HepG2 (cell line): Measurements from ENCODE around the gene MN1. TPM values are rescaled to one million over a fixed set of nuclear protein-coding genes. Genes with fewer than 3 reads are reported as not detected.
A peak's percentile ranks its signal among the peaks of the same experiment; 100 is the strongest.

Experiments
- DZIP1 ChIP-seq: sonication (generic); formaldehyde crosslinking; IDR thresholded peaks from 2 replicates; pipeline ENCODE4 v1.5.0; 2020; ENCODE audit warnings: mild to moderate bottlenecking, missing genetic modification reagents
- KAT8 ChIP-seq: IDR thresholded peaks from 2 replicates; pipeline ENCODE4 v1.6.1; 2016; ENCODE audit warnings: missing genetic modification reagents, missing compliant biosample characterization
- KDM2A ChIP-seq: sonication (generic); formaldehyde crosslinking; IDR thresholded peaks from 2 replicates; pipeline ENCODE4 v1.4.0; 2020; ENCODE audit warnings: low read depth, missing genetic modification reagents, borderline replicate concordance
- KDM6A ChIP-seq: IDR thresholded peaks from 2 replicates; pipeline ENCODE4 v1.6.1; 2016; ENCODE audit warnings: low read depth
- NR2C2 ChIP-seq: sonication (generic); formaldehyde crosslinking; IDR thresholded peaks from 2 replicates; pipeline ENCODE4 v1.4.0; 2020; ENCODE audit warnings: missing genetic modification reagents, mild to moderate bottlenecking, moderate library complexity, borderline replicate concordance
- SKI ChIP-seq: fragments of 450-650 bp; IDR thresholded peaks from one replicate; pipeline ENCODE4 v1.6.1; 2018; ENCODE audit warnings: mild to moderate bottlenecking; ENCODE audit not compliant: partially characterized antibody
- SP2 ChIP-seq: sonication (generic); formaldehyde crosslinking; IDR thresholded peaks from 2 replicates; pipeline ENCODE4 v1.5.1; 2020; ENCODE audit warnings: mild to moderate bottlenecking, missing genetic modification reagents
- TGIF2 ChIP-seq: IDR thresholded peaks from 2 replicates; pipeline ENCODE4 v1.6.1; 2016; ENCODE audit warnings: control low read depth, missing compliant biosample characterization
- ZBTB42 ChIP-seq: sonication (generic); formaldehyde crosslinking; IDR thresholded peaks from 2 replicates; pipeline ENCODE4 v1.5.0; 2020; ENCODE audit warnings: mild to moderate bottlenecking, missing genetic modification reagents
- ZBTB43 ChIP-seq: sonication (generic); formaldehyde crosslinking; conservative IDR thresholded peaks from 2 replicates; pipeline ENCODE4 v1.4.0; 2020; ENCODE audit warnings: missing genetic modification reagents
- ZNF350 ChIP-seq: sonication (generic); formaldehyde crosslinking; IDR thresholded peaks from 2 replicates; pipeline ENCODE4 v1.4.0; 2020; ENCODE audit warnings: mild to moderate bottlenecking, low read depth, missing genetic modification reagents, borderline replicate concordance
- ZNF562 ChIP-seq: sonication (generic); formaldehyde crosslinking; IDR thresholded peaks from 2 replicates; pipeline ENCODE4 v1.8.0; 2022; ENCODE audit warnings: missing genetic modification reagents, borderline replicate concordance
- ZNF589 ChIP-seq: sonication (generic); formaldehyde crosslinking; conservative IDR thresholded peaks from 2 replicates; pipeline ENCODE4 v1.8.0; 2022; ENCODE audit warnings: mild to moderate bottlenecking, moderate library complexity, missing genetic modification reagents
- ZNF607 ChIP-seq: sonication (generic); formaldehyde crosslinking; IDR thresholded peaks from 2 replicates; pipeline ENCODE4 v1.5.1; 2020; ENCODE audit warnings: missing genetic modification reagents, mild to moderate bottlenecking, borderline replicate concordance
- ZNF616 ChIP-seq: sonication (generic); formaldehyde crosslinking; IDR thresholded peaks from 2 replicates; pipeline ENCODE4 v1.5.0; 2020; ENCODE audit warnings: low read depth, mild to moderate bottlenecking, missing genetic modification reagents
- polyA plus RNA-seq, 8 experiments: library from polyadenylated mRNA; depleted of rRNA in 3 of 8; stranded (reverse) in 7 of 8; unstranded in 1 of 8; fragments of >200 nt; fragmentation: Illumina TruSeq in 4 of 8; extraction: Trizol in 4 of 8; gene quantifications; 2 replicates each; pipeline versions ENCODE4 v1.2.1 to v1.2.3, GENCODE V29; 2011 to 2016; ENCODE audit warnings: low read depth in 4 of 8, missing spikeins in 1 of 8, mixed read lengths in 1 of 8; ENCODE audit not compliant: insufficient read depth in 1 of 8
- total RNA-seq, 5 experiments: library from RNA; depleted of rRNA; stranded (reverse); fragments of >200 nt; fragmentation: Illumina TruSeq; extraction: Trizol; gene quantifications; 2 replicates each; pipeline ENCODE4 v1.2.3, GENCODE V29; 2016; ENCODE audit warnings: low read depth in 1 of 5
- TF ChIP-seq, protein P1 (sequence below): sonication (generic); formaldehyde crosslinking; IDR thresholded peaks from 2 replicates; pipeline ENCODE4 v1.5.1; 2020; ENCODE audit warnings: missing genetic modification reagents, mild to moderate bottlenecking, borderline replicate concordance
- TF ChIP-seq, protein P2 (sequence below): sonication (generic); formaldehyde crosslinking; IDR thresholded peaks from 2 replicates; pipeline ENCODE4 v1.8.1; 2023; ENCODE audit warnings: mild to moderate bottlenecking, missing genetic modification reagents
- TF ChIP-seq, protein P3 (sequence below): sonication (generic); formaldehyde crosslinking; IDR thresholded peaks from 2 replicates; pipeline ENCODE4 v1.9.0; 2021; ENCODE audit warnings: missing genetic modification reagents, mild to moderate bottlenecking, borderline replicate concordance

The MN1 gene
- total and polyA plus RNA-seq, 2 of the 13 experiments (the other 11 are each of a cell fraction or from before 2014, with no cell fraction given) = 0.01 TPM; not detected in 1

- TF ChIP-seq KDM2A (peak; percentile 32; the same call in 1 of the 2 replicates), ZNF616 (CRISPR knock-in tag) (no peak), ZNF589 (CRISPR knock-in tag) (no peak), TGIF2 (CRISPR knock-in tag) (no peak), SKI (no peak), ZNF350 (CRISPR knock-in tag) (no peak), ZNF562 (CRISPR knock-in tag) (no peak), ZBTB42 (CRISPR knock-in tag) (no peak), DZIP1 (no peak), ZNF607 (CRISPR knock-in tag) (no peak), SP2 (CRISPR knock-in tag) (no peak), KDM6A (CRISPR knock-in tag) (no peak), ZBTB43 (CRISPR knock-in tag) (no peak), KAT8 (CRISPR knock-in tag) (no peak), NR2C2 (CRISPR knock-in tag) (no peak)
- TF ChIP-seq, protein P1, sequence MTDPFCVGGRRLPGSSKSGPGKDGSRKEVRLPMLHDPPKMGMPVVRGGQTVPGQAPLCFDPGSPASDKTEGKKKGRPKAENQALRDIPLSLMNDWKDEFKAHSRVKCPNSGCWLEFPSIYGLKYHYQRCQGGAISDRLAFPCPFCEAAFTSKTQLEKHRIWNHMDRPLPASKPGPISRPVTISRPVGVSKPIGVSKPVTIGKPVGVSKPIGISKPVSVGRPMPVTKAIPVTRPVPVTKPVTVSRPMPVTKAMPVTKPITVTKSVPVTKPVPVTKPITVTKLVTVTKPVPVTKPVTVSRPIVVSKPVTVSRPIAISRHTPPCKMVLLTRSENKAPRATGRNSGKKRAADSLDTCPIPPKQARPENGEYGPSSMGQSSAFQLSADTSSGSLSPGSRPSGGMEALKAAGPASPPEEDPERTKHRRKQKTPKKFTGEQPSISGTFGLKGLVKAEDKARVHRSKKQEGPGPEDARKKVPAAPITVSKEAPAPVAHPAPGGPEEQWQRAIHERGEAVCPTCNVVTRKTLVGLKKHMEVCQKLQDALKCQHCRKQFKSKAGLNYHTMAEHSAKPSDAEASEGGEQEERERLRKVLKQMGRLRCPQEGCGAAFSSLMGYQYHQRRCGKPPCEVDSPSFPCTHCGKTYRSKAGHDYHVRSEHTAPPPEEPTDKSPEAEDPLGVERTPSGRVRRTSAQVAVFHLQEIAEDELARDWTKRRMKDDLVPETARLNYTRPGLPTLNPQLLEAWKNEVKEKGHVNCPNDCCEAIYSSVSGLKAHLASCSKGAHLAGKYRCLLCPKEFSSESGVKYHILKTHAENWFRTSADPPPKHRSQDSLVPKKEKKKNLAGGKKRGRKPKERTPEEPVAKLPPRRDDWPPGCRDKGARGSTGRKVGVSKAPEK = no peak
- TF ChIP-seq, protein P2, sequence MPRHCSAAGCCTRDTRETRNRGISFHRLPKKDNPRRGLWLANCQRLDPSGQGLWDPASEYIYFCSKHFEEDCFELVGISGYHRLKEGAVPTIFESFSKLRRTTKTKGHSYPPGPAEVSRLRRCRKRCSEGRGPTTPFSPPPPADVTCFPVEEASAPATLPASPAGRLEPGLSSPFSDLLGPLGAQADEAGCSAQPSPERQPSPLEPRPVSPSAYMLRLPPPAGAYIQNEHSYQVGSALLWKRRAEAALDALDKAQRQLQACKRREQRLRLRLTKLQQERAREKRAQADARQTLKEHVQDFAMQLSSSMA = no peak
- TF ChIP-seq, protein P3, sequence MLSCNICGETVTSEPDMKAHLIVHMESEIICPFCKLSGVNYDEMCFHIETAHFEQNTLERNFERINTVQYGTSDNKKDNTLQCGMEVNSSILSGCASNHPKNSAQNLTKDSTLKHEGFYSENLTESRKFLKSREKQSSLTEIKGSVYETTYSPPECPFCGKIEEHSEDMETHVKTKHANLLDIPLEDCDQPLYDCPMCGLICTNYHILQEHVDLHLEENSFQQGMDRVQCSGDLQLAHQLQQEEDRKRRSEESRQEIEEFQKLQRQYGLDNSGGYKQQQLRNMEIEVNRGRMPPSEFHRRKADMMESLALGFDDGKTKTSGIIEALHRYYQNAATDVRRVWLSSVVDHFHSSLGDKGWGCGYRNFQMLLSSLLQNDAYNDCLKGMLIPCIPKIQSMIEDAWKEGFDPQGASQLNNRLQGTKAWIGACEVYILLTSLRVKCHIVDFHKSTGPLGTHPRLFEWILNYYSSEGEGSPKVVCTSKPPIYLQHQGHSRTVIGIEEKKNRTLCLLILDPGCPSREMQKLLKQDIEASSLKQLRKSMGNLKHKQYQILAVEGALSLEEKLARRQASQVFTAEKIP (CRISPR knock-in tag) = no peak
These were observed 3.1 kb upstream of the MN1 start (continued) for GRCh38 chr22:27804470-27805297.
